ENCODE measurements around the gene EXOC1.

EXOC1 gene

DNA sequence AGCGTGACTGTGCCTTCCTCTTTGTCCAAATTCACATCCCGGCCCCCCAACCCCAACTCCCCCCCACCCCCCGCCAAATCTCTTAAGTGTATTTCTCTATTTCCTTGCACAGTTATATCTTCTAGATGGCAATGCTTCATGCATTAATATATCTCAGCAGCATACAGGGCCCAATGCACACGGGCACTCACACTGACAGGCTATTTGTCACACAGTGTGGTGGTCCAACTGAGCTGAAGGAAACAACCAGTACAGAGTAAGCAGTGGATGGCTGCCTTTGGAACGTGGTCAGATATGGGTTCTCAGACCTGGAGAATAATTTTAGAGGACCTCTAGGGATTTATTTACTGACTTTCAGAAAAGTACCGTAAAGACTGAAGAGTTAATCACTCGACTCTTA is 681 bp downstream of the EXOC1 start:
- DNase-seq: no peak

DNA sequence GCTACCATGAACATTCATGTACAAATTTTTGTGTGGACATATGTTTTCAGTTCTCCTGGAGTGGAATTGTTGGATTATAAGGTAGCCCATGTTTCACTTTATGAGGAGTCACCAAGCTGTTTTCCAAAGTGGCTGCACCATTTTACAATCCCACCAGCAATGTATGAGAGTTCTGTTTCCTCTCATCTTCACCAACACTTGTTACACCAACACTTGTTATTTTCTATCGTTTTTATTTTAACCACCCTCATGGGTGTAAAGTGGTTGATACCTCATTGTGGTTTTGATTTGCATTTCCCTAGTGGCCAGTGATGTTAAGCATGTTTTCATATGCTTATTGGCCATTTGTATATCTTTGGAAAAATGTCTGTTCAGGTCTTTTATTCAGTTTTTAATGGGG is 4.1 kb downstream of the EXOC1 start:
- DNase-seq: no peak

DNA sequence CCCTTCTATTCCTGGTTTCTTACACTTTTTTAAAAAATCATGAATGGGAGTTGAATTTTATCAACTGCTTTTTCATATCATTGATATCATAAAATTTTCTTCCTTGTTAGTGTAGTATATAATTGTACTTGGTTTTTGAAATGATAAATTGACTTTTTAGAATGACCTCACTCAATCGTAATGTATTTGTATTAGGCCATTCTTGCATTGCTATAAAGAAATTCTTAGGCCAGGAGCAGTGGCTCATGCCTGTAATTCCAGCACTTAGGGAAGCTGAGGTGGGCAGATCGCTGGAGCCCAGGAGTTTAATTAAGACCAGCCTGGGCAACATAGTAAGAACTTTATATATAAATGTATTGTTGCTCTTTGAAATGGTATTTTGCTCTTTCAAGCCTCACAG is 6.3 kb downstream of the EXOC1 start:
- DNase-seq: no peak

DNA sequence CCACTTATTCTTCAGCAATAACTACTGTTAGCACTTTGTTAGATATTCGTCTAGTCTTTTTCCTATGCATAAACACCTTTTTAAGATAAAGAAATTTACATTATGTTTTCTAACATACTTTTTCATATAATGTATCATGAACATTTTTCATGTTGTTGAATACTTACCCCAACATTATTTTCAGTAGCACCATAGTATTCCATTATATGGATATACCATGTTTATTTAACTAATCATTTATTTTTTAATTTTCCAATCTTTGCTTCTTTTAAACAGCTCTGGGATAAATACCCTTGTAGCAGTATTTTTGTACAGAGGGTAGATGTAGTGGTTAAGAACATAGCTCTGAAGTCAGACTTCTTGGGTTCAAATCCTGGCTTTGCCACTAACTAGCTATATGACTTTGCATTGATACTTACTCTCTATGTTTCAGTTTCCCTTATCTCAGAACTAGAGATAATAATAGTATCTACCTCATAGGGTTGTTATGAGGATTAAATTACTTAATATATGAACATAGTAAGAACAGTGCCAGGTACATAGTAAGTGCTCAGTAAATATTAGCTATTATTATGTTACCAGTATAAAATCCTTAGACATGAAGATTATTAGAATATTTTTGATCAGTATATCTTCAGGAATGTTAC is 11.3 kb downstream of the EXOC1 start:
- no peak for DNase-seq

DNA sequence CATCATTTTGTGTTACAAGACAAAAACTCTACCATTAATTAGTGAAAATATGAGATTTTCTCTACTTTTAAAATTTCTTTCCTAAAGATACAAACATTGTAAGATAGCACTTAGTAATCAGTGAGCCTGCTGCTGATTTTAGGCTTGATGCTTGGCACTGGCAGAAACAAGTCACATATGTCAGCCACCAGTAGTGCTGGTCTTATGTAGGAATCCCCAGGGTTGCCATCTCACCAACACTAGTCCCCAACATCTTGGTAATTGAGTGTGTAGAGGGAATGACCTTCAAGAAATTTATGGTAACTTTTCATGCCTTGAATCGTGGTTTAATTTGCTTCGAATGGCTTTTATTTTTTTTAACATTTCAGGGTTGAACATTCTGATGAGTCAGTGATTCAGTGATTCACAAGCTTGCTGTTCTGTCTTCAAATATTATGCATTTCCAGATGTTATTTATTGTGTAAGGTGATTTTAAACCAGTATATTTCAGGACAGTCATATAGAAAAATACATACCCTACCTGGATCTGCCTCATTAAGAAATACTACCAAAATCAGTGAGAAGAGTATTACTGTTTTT is 11.9 kb downstream of the EXOC1 start:
- DNase-seq: no peak

DNA sequence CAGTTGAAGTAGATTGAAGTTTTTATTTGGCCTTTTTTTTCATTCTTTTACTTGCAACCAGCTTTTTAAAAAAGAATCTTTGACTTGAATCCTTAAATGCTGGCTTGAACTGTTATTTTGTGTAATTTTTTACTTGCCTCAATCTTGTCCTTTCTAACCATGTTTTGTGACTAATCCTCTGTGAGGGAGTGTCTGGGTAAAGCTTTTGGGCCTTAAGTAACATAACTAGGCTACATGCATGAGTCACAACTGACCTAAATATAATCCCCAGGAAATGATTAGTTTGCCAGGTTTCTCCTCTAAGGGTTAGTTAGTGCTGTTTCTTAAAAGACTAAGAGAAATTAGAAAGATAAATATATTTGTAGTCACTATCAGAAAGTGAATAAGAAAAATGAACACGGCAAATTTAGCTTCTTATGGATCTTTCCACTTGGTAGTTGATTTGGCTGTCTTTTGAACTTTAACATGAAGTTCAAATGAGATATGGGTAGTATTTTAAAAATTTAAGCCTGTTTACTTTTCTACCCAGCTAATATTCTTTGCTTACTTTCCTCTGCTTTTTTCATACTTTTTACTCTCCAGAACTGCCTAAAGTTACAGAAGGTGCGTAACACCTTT is 13.0 kb downstream of the EXOC1 start:
- DNase-seq: no peak

DNA sequence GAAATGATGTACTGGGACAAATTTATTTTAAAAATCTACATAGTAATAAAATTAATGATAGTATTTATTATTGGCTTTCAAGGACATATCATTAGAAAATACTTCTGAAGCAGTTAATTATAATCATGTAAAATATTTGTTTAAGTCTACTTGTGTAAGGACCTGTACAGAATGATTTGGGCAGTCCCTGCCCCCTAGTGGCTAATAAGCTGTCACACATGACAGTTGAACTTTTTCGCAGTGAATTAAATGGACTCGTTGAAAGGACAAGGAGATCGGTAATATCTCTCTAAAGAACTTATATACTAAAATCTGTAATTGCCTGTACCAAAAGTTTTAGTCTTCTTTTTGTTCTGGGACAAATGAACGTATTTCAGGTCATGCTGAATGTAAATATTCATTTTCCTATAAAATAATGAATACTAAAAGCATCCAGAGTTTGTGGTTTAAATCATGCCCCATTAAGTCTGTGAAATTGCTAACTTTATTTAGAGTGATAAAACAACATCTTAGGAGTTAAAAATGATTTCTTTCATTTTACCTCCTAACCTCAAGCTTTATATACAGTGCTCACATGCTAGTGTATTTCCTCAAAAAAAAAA is 13.6 kb downstream of the EXOC1 start:
- peak; percentile 0 for DNase-seq

DNA sequence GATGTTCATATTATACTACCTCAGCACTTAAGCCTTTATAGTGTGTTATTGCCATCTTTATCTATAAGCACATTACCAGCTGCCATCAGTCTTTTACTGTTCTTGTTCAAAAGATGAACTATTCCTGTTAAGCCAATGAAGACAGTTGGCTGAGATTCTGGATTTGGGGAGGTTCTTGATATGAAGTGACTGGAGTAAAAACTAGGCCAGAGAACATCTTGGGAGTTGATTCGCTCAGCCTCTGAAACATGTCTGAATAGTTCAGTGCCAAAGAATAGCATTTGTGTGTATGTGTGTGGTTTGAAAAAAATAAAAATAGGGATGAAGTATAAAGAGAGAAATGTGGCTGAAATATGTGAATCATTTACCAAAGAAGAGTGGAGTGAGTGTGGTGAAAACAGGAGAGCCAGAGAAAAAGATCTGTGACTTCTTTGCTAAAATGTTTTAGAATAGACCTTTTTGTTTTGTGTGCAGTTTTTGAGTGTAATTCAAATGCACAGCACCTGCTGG is 15.2 kb downstream of the EXOC1 start:
- no peak for DNase-seq

DNA sequence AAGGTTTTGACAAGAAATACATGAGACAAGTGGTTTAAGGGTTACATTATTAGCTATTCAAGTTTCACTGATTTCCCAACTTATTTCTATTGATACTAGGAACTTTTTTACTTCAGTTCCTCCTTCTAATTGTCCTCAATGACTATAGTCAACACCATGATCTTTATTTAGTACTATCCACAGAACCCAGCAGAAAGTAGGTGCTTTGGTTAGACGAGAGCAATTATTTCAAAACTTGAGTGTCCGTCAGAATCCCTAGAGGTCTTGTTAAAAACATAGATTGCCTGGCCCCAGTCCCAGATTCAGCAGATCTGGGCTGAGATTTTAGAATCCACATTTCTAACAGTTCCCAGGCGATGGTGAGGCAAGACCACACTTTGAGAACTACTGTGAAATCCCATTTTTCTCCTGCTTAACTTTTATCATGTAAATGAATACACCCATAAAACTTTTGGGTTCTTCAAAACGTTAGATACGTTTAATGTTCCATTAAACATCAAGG is 17.9 kb downstream of the EXOC1 start:
- no peak for DNase-seq

DNA sequence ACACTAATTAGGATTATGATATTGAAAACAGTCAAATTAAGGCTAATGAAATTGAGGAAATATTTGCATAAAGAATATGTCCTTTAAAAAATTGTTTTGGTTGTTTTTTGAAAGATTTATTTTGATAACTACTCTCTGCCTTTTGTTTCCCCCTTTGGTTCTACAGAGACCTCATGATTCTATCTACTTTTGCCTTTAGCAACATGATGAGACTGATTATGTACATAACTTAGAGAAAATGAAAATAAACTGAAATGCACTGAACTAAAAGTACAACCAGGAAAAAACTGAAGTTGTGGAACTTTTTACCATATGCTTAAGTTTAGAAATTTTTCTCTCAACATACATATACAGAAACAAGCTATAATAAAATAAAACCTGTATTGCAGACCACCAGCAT is 21.4 kb downstream of the EXOC1 start:
- DNase-seq: no peak

DNA sequence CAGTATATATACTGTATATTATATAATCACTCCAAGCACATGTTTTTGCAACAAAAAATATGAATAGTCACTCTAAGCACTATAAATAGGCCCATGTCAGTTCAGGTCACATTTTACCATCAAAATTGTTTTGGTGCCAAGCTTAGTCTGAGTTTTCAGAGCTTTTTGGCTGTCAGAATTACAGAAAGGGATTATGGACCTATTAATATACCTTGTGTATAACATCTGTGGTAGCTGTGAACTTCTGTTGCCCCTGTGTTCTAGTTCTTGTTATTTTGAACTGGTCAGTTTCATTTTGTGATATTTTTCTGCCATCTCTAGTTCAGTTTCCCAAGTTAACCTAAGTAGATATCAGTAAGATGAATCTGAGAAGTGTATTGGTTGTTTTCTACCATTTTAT is 22.9 kb downstream of the EXOC1 start:
- no peak for DNase-seq

DNA sequence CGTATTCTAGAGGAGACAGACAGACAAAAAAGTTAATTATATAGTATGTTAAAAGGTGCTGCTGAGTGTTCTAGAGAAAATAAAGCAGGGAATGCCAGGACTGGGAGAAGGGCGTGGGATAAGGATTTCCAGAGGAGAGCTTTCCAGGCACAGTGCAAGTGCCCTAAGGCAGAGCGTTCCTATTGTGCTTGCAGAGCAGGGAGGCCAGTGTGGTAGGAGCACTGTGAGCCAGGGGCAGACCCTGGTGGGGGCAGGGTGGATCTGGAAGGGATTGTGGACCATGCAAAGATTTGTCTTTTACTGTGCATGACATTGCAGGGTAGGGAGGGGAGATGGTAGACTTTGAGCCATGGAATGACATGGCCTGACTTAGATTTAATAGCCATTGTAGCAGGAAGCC is 25.8 kb downstream of the EXOC1 start:
- DNase-seq: no peak

DNA sequence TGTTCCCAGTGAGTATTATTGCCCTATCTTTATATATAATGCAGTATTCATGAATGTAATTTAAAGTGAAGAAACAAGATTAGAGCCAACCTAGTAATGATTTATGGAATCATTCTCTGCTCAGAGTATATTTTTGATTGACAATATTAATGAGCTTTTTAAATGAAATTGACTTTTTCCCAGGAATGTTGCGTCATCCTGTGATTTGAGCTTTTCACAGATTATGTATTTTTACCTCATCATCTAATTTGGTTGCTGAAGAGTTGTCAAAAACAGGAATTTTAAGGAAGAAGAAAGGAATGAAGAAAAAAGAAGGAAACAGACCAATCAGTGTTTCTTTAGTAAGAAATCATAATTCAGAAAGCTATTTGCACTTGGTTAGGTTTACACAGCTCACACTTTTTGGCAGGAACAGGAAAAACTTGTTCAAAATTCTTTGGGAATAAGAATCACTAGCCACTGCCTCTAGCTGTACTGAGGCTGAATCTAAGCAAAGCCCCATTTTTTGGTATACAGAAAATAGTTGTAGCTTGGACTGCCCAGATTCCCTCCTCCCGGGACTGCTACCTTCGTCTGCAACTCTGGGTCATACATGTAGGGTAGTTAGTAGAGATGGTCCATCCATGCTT is 27.3 kb downstream of the EXOC1 start:
- no peak for DNase-seq

DNA sequence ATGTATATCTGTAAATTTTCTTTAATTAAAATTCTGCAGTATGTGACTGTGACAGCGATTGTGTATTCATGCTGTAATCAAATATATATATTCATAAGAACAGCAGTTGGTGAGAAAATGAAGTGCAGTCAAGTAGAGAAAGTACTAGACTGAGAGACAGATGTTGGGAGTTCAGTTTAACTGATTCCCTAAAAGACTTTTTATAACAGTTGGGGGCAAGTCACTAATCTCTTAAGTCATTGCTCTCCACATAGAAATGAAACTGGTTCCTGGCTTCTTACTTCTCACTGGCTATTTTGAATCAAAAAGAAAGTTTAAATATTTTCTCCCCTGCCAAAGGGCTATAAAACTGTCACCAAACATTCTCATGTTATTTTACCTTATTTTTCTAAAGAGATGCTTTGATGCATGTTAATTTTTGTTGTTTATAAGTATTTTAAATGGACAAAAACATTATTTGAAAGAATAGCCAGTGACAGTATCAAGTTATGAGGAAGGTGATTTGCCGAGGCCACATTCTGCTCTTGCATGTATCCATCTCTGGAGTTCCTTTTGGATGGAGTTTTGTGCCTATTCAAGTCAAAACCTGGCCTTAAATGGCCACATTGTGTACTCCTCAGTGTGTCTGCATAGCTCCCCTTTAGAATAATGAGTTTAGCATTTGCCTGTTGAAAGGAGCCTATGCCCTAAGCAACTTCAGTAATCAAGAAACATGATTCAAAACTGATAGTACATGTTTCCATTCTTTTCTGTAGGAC is 30.8 kb downstream of the EXOC1 start:
- DNase-seq: no peak

DNA sequence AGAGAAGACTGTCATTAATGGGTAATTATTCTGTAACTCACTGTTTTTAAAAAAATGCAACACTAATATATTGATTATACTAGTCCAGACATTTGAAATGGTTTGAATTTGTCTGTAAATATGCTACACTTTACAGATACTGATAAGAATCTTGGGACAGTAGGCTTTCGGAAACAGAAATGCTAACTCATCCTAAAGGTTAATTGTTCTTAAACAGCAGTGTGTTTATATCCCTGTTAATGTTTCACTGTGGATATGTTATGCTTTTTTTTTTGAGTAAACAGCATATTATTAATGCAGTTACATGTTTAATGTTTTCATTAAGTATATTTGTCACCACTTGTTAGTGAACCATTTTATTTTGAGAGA is 31.4 kb downstream of the EXOC1 start:
- no peak for DNase-seq

DNA sequence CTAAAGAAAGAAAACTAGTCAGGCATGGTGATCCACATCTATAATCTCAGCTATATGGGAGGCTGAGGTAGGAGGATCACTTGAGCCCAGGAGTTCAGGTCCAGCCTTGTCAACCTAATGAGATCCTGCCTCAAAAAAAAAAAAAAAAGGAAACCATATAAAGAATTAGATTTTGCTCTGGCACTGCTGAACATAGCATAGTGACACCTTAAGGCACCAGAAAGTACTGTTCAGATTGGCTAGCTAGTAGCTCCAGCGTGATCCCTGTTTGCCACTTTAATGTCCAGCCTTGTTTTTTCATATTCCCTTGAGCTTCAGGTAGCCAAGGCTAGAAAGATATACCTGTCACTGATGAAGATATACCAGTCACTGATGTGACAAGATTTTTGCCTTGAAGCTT is 34.1 kb downstream of the EXOC1 start:
- DNase-seq: no peak

DNA sequence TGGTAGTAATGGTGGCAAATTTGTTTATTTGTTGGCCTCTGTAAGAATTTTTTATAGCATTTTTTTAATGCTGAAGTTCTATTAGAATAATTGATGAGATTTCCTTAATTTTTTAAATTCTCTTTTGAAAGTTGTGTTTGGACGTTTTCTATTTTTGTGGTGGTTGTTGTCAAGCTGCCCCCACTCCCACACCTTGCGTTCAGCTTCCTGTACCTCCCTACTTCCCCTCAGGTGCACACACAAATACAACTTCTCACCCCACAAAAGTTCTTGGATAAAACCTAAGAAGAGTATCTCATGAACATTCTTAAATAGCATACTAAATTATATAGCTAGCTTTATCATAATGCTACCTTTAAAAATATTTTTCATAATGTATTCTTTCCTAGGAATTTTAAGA is 38.7 kb downstream of the EXOC1 start:
- no peak for DNase-seq

DNA sequence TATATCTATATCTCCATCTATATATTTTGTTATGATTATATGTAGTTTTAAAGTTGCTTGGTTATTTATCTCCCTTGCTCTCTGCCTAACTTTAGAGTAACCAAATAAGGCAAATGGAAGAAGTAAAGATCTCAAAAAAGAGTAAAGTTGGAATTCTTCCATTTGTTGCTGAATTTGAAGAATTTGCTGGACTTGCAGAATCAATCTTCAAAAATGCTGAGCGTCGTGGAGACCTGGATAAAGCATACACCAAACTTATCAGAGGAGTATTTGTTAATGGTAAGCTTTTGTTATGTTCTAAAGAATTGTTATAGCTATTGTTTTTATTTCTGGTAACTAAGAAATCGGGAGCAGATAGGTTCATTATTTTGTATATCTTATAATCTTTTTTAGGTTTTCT is 43.2 kb downstream of the EXOC1 start:
- no peak for DNase-seq

DNA sequence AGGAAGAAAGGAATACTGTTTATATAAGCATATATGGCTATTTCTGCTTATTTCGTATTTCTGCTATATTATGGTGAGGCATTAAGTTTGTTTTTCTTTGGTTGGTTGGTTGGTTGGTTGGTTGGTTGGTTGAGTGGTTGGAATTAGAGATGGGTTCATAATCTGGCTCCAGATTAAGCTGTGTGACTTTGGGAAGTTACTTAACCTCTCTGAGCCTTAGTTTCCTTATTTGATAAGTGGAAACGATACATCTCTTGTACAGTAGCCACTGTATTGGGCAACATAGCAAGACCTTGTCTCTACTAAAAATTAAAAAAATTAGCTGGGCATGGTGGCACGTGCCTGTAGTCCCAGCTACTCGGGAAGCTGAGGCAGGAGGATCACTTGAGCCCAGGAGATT is 49.2 kb downstream of the EXOC1 start:
- no peak for DNase-seq

DNA sequence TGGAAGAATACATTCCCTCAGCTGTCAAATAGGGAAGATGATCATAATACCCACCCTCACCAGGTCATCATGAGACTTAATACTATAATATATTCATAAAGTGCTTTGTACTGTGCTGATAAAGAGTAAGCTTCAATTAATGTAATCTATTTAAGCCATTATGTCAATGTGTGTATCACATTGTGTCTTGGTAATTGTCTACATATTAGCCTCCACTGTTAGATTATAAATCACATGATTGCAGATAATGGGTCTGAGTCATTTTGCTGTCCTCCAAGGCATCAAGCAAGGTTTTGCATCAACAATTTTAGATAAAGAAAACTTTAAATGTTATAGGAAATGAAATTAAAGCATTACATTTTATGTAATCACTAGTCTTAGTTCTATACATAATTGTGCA is 50.1 kb downstream of the EXOC1 start:
- no peak for DNase-seq

DNA sequence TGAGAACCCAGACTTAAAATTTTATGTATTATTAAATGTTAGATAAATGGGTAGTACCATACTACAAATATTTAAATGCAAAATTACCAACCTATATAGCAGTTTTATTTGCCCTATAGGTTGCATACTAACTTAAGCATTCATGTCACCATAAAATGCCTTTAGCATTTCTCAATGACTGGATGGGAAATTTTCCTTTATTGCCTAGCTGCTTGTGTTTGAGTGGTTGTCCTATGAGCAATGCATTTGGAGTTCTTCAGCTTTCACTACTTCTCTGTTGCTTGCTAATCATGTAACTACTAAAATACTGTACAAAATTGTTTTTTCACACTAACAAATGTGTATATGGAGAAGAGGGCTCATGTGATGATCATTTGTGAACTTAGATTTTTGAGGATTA is 51.1 kb downstream of the EXOC1 start:
- no peak for DNase-seq

DNA sequence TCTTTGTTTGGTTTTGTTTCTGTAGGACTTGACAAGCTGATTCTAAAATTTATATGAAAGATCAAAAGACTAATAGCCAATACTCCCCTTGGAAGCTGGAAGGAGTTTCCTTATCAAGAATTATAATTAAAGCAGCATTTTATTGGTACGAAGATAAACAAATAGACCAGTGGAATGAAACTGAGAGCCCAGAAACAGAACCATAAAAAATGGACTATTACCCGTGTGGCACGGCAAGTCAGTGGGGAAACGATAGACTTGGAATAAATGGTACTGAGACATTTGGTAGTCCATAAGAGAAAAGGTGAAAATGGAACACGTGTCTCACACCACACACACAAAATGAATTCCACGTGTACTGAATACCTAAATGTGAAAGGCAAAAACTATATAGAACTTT is 52.9 kb downstream of the EXOC1 start:
- DNase-seq: no peak

DNA sequence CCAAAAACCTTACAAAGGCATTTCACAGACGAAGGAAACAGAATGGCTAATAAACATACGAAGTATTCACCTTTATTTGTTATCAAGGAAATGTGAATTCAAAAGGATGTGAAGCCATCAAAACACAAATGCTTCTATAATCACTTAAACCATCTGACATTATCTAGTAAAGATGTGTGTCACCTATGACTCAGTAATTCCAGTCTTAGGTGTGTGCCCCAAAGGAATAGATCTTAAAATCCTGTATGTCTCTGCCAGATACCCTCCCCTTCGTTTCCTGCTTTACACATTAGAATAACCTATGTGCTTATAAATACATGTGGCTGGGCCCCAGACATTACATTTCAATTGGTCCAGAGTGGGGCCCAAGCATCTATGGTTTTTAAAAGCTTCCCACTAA is 53.5 kb downstream of the EXOC1 start:
- DNase-seq: no peak

Measured in NCI-H1105 (cell line).